GM10847 (cell line): ENCODE measurements around the gene EPN1.

ENCODE experiments used
- POLR2A ChIP-seq: IDR thresholded peaks from 2 replicates; pipeline ENCODE4 v1.6.1; 2011; ENCODE audit not compliant: insufficient read length; ENCODE audit errors: extremely low read depth

The EPN1 gene

DNA sequence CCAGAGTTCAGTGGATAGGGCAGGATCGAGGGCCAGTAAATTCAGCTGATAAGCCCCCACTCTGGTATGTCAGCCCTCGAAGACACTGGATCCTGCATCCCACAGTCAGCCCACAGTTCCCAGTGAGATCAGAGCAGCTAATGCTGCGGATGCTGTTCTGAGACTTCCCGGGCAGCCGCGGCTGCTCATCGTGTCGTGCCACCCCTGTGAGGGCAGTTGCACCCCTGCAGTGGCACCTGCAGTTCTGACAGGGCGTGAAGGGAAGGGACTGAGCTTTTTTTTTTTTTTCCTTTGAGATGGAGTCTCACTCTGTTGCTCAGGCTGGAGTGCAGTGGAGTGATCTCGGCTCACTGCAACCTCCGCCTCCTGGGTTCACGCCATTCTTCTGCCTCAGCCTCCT lies 7.5 kb upstream of the EPN1 start:
- no peak for TF ChIP-seq POLR2A

DNA sequence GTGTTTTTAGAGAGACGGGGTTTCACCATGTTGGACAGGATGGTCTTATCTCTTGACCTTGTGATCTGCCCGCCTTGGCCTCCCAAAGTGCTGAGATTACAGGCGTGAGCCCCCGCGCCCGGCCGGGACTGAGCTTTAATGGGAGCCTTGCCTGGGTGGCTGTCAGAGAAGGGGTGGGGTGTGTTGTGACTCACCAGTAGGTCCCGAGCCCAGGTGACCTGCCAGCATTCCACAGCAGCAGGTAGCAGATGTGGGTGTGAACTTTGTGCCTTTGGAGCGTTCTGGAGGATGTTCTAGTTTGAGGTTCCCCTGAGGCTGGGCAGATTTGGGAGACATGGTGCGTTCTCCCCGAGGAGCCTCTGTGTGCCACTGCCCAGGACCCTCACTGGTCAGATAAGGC lies 7.1 kb upstream of the EPN1 start:
- no peak for TF ChIP-seq POLR2A

DNA sequence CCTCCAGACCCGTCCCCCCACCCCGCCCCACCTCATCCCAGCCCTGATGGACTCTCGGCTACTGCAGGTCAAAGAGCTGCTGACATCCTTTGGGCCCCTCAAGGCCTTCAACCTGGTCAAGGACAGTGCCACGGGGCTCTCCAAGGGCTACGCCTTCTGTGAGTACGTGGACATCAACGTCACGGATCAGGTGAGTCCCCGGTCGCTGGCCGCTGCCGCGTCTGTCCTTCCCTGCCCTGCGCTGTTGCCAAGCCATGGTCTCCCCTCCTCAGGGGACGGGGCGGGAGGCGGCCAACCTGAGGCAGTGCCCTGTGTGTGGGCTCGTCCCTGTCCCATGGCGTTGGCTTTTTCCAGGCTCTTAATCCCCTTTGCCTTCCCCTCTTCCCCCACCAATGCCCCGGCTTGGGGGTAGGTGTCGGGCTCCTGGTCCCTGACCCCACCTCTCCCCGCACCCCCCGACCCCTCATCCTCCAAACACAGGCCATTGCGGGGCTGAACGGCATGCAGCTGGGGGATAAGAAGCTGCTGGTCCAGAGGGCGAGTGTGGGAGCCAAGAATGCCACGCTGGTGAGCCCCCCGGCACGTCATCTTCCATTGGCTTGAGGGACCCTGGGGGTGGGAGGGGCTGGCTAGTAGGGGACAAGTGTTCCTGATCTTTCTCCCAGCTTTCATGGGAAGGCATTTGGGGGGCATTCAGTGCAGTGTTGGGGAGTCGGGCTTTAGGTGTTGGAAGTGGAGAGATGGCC lies 6.2 kb upstream of the EPN1 start:
- TF ChIP-seq POLR2A, result no peak

DNA sequence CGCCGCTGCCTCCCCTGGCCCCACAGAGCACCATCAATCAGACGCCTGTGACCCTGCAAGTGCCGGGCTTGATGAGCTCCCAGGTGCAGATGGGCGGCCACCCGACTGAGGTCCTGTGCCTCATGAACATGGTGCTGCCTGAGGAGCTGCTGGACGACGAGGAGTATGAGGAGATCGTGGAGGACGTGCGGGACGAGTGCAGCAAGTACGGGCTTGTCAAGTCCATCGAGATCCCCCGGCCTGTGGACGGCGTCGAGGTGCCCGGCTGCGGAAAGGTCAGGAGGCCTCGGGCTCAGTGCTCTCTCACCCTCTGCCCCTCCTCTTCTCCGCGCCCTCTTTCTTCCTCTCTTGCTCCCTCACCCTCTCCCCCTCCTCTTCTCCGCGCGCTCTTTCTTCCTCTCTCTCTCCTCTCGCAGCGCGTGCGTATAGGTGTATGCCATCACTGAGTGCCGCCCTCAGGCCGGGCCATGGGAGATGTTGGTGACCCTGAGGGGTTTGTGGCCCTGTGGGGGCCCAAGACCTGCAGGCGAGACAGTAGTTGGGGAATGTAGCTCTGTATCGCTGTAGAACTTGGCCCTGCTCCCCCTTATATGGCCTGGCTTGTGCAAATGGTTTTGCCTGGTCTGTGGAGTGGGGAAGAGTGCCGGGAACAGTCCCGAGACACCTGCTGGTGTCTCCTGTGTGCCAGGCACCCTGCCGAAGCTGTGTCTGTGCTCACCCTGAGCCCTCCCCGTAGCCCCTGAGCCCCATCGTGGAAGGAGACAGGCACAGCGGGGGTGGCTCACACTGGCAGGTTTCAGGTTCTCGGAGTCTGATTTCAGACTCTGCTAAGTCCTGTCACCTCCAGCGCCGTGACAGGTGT lies 5.4 kb upstream of the EPN1 start:
- no peak for TF ChIP-seq POLR2A

DNA sequence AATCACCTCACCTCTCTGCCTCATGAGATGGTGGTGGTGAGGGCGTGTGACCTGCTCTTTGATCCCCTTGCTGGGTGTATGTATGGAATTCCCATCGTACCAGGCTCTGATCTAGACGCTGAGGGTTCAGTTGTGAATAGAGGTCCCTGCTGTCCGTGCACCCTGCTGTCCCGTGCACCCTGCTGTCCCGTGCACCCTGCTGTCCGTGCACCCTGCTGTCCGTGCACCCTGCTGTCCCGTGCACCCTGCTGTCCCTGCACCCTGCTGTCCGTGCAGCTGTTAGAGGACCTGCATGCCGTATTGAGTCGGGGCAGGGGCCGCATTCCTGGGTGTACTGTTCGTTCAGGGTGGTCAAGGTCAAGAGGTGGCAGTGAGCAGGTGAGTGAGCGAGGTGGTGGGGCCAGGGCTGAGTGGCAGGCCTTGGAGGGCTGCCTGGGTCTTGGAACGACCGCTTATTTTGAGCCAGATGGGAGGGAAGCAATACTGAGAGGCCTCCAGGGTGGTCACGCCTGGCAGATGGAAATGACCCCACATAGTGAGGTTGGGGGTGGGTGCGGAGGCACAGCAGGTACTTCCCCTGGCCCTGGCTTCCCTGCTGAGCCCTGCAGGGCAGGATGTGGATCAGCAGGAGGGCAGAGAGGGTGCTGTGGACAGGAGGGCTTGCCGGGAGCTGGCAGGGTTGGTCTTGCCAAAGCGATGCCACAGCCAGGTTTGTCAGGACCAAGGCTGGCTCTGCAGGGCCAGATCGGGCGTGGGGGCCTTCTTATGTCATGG lies 4.6 kb upstream of the EPN1 start:
- TF ChIP-seq POLR2A, result no peak

DNA sequence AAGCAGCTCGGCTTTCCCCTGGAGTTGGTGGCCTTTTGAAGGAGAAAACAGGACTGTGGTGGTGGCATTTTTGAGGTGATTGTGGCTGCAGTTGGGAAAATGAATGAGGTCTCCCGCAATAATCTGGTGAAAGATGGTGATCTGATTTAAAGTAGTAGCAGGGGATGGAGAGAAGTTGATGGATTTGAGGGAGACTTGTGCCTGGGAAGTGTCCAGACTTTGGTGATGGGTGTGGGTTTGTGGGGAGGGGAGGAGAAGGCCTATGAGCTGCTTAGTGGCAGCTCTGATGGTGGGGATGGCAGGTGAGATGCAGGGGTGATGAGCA lies 4.0 kb upstream of the EPN1 start:
- TF ChIP-seq POLR2A, result no peak

DNA sequence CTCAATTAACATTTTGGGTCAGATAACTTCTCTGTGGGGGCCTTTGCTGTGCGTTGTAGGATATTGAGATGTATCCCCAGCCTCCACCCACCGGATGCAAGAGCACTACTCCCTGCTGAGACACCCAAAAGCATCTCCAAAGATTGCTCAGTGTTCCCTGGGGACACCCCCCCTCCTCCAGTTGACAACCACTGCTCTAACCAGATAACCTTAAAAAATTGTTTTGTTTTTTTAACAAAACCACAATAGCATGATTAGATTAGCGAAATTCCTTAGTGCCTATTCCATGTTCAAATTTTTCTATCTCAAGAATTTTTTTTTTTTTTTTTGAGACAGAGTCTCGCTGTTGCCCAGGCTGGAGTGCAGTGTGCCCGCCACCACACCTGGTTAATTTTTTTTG lies 2.6 kb upstream of the EPN1 start:
- TF ChIP-seq POLR2A, result no peak

DNA sequence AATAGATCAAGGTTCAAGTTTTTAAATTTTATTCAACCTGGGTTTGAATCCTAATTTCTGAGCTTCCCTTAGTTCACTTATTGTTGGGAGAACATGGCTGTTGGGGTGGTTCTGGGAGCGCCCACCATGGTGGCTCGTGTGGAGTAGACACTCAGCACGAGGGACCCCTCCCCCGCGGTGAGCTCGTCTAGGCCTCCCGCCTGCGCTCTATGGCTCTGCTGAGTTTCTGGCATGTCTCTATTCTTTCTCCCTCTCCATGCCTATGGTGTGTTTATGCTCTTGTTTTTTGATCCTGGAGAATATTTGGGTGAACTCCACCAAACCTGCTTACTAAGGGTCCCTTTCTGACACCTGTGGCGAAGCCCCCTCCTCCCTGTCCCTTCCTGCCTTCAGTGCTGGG lies 1.6 kb upstream of the EPN1 start:
- TF ChIP-seq POLR2A, result no peak

DNA sequence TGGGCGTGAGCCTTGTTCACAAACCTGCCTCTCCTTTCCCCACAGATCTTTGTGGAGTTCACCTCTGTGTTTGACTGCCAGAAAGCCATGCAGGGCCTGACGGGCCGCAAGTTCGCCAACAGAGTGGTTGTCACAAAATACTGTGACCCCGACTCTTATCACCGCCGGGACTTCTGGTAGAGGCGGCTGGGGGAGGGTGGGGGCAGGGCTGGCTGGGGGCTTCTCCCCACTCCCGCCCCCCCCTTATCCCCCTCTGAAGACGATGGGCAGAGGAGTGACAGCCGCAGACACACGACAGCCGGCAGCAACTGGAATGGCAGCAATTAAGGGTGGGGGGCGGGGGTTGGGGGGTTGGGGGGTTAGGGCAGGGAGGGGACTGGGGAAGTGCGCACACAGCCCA lies 1.1 kb upstream of the EPN1 start:
- TF ChIP-seq POLR2A, result no peak

DNA sequence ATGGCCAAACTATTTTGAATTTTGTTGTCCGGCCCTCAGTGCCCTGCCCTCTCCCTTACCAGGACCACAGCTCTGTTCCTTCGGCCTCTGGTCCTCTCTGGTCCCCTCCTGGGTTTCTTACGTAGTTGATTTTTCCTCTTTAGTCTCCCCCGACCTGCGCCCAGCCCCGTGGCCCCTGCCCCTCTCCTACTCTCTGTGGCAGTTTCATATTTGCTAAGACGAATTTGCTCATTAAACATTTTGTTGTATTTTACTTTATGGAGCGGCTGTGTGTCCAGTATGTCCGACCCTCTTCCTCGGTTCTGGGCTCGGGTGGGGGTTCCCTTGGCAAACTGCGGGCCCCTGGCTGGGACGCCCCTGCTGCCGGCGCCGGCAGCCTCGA lies 576 bp upstream of the EPN1 start:
- no peak for TF ChIP-seq POLR2A

DNA sequence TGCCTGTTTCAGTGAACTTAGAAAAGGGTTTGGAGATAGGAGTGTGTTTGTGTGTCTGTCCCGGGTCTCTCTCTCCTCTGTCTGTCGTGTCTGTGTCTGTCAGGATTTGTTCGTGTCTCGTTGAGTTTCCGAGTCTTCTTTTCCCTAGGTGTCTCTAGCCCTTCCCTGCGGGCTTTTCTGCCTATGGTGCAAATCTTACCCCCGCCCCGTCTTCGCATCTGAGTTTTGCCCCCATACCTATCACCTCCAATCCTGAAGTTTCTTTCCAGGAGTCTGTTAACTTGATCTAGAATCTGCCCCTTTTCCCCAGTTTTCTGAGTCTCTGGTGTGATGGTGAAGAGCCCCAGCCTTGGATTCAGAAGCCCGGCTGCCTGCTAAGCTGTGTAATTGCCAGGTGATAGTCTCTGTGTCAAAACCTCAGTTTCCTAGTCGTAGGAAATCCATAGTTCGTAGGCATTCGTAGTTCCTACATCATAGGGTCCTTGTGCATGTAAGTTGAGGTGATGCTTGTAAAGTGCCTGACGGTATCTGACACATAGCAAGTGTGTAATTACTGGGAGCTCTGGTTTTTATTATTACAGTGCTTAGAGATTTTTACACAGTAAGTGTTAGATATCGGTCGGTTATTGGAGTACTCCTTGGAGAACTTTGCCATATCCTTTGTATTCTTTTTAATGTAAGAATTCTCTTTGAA lies 782 bp downstream of the EPN1 start:
- TF ChIP-seq POLR2A, result no peak

DNA sequence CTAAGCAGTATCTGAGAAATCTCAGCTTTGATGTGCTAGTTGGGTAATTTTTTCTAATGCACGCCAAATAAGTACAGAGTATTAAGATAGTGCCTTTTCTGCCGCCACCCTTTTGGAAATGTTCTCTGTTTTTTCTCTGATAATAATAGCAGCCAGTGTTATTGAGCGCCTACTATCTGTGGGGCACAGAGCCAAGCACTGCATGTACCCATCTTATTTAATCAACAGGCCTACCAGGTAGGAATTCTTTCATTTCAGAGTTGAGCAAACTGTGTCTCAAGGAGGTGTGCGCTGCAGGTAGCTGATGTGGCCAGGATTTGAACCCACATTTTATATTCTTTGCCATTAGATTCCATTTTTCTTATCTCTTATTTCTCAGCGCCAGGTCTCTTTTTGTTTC lies 1.4 kb downstream of the EPN1 start:
- TF ChIP-seq POLR2A, result no peak

DNA sequence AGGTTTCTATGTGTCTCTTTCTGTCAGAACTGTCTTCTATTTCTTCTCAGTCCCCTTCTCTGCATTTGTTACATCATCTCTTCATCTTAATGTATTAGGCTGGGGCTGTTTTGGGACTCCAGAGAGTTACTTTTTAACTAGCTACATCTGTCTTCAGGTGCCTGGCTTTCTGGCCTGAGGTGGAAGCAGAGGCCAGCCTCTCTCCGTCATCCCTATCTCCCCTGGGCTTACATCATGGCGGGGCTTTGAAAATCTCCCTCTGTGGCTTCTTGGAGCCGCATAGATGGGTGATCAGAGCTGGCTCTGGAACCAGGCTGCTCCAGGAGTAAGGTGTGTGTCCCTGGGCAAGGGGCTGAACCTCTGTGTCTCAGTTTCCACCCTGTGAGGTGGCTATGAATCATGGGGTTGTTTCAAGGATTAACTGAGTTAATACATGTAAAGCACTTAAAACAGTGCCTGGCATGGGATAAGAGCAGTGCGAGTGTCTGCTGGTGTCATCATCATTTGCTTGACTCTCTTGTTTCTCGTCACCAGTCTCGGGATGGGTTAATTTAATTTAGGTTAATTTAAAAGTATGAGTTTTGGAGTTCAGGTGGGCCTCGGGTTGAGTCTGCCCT lies 2.0 kb downstream of the EPN1 start:
- TF ChIP-seq POLR2A, result no peak

DNA sequence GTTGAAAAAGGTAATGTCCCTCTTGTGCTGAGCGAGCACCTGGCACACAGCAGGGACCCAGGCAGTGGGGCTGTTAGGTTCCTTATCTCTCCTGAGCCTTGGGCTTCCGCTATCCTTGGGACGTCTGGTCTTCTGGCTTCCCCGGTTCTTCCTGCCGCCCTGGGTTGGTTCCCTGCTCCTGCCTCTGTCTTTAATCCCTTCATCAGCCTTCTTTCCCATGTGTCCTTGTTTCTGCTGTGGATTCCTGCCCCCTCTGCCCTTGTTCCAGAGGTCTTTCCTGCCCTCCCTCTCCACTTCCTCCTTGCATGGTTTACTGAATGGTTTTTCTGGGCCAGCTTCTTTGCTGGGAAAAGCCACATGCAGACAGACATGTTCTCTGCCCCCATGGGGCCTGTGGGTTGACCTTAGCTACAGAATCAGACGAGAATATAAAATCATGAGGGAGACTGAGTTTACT lies 2.6 kb downstream of the EPN1 start:
- TF ChIP-seq POLR2A, result no peak

DNA sequence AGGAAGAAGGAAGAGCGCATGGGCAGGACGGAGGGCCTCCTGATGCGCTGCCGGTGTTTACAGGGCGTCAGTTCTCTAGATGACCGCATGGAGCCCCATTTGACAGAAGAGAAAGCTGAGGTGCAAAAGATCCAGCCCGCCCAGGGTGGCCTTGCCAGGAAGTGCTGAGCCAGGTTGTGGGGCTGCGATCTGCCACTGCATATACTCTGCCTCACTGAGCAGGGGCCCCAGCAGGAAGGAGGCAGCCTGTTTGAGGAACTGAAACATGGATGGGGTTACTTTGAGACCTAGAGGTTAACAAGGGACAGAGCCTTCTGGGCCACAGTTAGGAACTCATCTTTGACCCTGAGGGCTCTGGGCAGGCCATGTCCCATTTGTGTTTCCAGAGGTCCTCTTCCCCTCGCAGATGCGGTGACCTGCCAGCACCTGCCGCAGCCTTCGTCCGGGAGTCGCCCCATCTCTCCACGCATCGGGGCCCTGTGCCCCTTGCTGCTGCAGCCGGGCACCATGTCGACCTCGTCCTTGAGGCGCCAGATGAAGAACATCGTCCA lies 3.2 kb downstream of the EPN1 start:
- TF ChIP-seq POLR2A, result peak; percentile 22
